Measurements from ENCODE around the gene ZNF70. TPM values are rescaled to one million over a fixed set of nuclear protein-coding genes. Genes with fewer than 3 reads are reported as not detected.

Gene ZNF70
- total RNA-seq, 3 donors from 2014 or later = 2.3 to 3.0 (median 2.6) TPM

DNA sequence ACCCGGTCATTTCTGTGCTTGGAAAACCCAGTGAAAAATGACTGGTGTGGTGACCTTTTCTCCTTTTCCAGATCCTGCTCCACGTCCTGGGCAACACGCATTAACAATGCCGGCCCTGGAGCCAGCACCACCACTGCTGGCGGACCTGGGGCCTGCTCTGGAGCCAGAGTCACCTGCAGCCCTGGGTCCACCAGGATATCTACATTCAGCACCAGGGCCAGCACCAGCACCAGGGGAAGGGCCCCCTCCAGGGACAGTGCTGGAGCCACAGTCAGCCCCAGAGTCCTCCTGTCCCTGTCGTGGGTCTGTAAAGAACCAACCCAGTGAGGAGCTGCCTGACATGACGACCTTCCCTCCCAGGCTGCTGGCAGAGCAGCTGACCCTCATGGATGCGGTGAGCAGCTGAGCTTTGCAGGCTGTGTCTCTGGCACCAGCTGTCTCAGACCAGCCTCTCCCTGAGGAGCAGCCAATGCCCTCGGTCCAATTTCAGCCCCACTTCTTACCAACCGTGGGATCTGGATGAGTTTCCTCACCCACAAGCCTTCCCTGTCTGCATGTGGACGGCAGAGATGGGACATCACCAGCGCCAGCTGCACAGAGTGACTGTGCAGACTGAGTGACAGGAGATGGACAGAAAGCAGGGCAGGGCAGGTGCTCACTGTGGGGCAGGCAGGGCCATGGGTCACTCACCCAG is 58.2 kb downstream of the ZNF70 start:
- no peaks in the 10 kb centered on the region for H3K27me3 Mint-ChIP-seq (ENCODE audit: low read depth)

DNA sequence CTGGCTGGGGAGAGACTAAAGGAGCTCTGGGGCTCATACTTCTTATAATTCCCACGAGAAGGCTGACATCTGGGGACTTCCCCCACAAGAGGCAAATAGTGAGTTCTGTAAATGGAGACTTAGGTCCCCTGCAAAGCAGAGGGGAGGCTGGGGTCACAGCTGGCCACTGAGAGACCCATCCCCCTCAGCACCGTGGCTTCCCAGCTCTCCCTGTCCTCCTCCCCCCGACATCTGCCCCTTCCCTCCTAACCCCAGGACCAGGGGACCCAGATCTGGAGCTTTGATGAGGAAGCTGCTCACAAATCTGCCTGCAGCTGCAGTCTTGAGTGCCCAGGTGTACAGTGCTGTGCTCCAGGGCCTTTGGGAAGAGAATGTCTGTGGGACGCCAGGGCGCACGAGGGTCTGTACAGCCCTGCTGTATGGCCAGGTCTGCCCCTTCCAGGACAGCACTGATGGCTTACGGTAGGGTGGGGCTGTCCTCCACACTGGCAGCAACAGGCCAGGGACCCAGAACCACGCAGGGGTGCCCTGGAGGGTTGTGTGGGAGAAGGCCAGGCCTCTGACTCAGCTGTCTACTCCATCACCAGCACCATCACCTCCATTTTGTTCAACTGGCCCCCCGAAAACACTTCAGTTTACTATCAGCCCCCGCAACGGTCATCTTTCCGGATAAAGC is 59.0 kb downstream of the ZNF70 start:
- DNase-seq (no peak), ATAC-seq (no peak)
- H3K27me3 Mint-ChIP-seq (ENCODE audit: low read depth) = no peaks in the 10 kb centered on the region
- H3K36me3 Mint-ChIP-seq (ENCODE audit: insufficient read depth) = peaks cover 29% of the 10 kb centered on the region
- no peaks in the 10 kb centered on the region for H3K9me3 Mint-ChIP-seq
- no peak overlapping the region for H3K4me3 Mint-ChIP-seq
- peaks cover 25% of the 10 kb centered on the region for H3K4me1 Mint-ChIP-seq (ENCODE audit: low read depth)

More for the DNA sequence above, 58.2 kb downstream of the ZNF70 start:
- H3K4me1 Mint-ChIP-seq (ENCODE audit: low read depth) = peaks cover 31% of the 10 kb centered on the region
- H3K36me3 Mint-ChIP-seq (ENCODE audit: insufficient read depth) = peaks cover 29% of the 10 kb centered on the region
- ATAC-seq (no peak), DNase-seq (no peak)
- no peaks in the 10 kb centered on the region for H3K9me3 Mint-ChIP-seq
- H3K4me3 Mint-ChIP-seq = no peak overlapping the region

DNA sequence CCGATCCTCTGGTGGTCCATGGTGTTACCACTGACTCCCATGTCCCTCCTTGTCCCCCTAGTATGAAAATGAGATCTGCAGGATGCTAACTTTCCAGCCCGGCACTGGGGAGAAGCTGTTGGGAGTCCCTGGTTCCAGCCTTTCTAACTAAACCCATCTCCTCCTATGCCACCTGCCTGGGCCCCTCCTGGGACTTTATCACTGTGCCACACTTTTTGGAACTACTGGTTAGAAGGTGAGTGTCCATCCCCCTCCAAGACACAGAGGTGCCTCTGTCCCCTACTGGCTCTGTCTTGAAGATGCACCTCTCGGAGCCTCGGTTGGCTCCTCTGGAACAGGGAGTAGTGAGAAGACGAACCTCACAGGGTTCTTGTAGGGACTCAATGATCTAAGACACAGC is 60.2 kb downstream of the ZNF70 start, which contains the start of gene RGL4:
Gene RGL4 (plus strand): TSS at position 301 of the 400 bp plus-strand sequence. CDS start 1,018 bp downstream, outside the sequence.
- Mint-ChIP-seq H3K4me3 (no peak within 1 kb of the TSS), H3K27me3 (ENCODE audit: low read depth) (no peaks in the 10 kb centered on the region), H3K4me1 (ENCODE audit: low read depth) (peaks cover 13% of the 10 kb centered on the region), H3K36me3 (ENCODE audit: insufficient read depth) (peaks cover 24% of the 10 kb centered on the region), H3K9me3 (no peaks in the 10 kb centered on the region)
- ATAC-seq (no peak), DNase-seq (no peak)

GRCh38 chr22:23689414-23689813 is 61.5 kb downstream of the ZNF70 start:
- ATAC-seq (no peak), DNase-seq (no peak)
- Mint-ChIP-seq H3K27me3 (ENCODE audit: low read depth) (no peaks in the 10 kb centered on the region), H3K4me3 (no peak overlapping the region), H3K4me1 (ENCODE audit: low read depth) (peaks cover under 1% of the 10 kb centered on the region), H3K36me3 (ENCODE audit: insufficient read depth) (peaks cover 22% of the 10 kb centered on the region), H3K9me3 (no peaks in the 10 kb centered on the region)

Other genes with a start within 250 kb of the ZNF70 start
- gene IGLL1, start 170.8 kb downstream of the ZNF70 start, total RNA-seq = not detected
- gene DRICH1, start 118.8 kb downstream of the ZNF70 start, total RNA-seq = under 1 TPM; 0.22 to 0.47 (median 0.30) TPM
- gene RGL4, start 60.1 kb downstream of the ZNF70 start, total RNA-seq = 1 to 10 TPM; 3.3 to 7.4 (median 4.1) TPM
- gene VPREB3, start 3.3 kb upstream of the ZNF70 start, total RNA-seq = not detected
- under 1 TPM in 2 of 3 donors, not detected in 1; 0.11 to 0.30 TPM for gene C22orf15, start 11.9 kb upstream of the ZNF70 start, total RNA-seq
- 100 to 1,000 TPM; 113 to 204 (median 187) TPM for gene CHCHD10, start 16.9 kb upstream of the ZNF70 start, total RNA-seq
- 1 to 10 TPM in 1 of 3 donors, under 1 TPM in 2; 0.65 to 2.2 (median 0.69) TPM for gene MMP11, start 21.7 kb upstream of the ZNF70 start, total RNA-seq
- 100 to 1,000 TPM; 105 to 128 (median 109) TPM for gene SMARCB1, start 35.9 kb upstream of the ZNF70 start, total RNA-seq
- 1 to 10 TPM; 5.7 to 7.1 (median 6.9) TPM for gene DERL3, start 87.9 kb upstream of the ZNF70 start, total RNA-seq
- 1 to 10 TPM; 2.0 to 3.3 (median 2.4) TPM for gene SLC2A11, start 106.8 kb upstream of the ZNF70 start, total RNA-seq
- gene MIF, start 143.3 kb upstream of the ZNF70 start, total RNA-seq = 1,000 to 10,000 TPM; 1,069 to 1,172 (median 1,160) TPM
- not detected for gene GSTT2B, start 210.1 kb upstream of the ZNF70 start, total RNA-seq
- gene DDTL, start 215.8 kb upstream of the ZNF70 start, total RNA-seq = 1 to 10 TPM in 2 of 3 donors, not detected in 1; 2.2 to 3.0 TPM
- gene DDT, start 223.3 kb upstream of the ZNF70 start, total RNA-seq = 100 to 1,000 TPM in 1 of 3 donors, 10 to 100 TPM in 2; 74.2 to 107 (median 85.1) TPM
- gene GSTT2, start 229.0 kb upstream of the ZNF70 start, total RNA-seq = not detected